GM18868 (cell line): ENCODE results near the gene XPC.
"Not testable (repeated sequence)": the region's sequence is repeated elsewhere in the genome, so short reads cannot be mapped to it uniquely, and the experiment has no call there.

Source experiments
- ATAC-seq: cut with Tn5 transposase; IDR thresholded peaks from one replicate; pipeline ENCODE4 v1.9.1; 2021; ENCODE audit warnings: mild to moderate bottlenecking, moderate library complexity; ENCODE audit not compliant: unreplicated experiment

Gene XPC

DNA sequence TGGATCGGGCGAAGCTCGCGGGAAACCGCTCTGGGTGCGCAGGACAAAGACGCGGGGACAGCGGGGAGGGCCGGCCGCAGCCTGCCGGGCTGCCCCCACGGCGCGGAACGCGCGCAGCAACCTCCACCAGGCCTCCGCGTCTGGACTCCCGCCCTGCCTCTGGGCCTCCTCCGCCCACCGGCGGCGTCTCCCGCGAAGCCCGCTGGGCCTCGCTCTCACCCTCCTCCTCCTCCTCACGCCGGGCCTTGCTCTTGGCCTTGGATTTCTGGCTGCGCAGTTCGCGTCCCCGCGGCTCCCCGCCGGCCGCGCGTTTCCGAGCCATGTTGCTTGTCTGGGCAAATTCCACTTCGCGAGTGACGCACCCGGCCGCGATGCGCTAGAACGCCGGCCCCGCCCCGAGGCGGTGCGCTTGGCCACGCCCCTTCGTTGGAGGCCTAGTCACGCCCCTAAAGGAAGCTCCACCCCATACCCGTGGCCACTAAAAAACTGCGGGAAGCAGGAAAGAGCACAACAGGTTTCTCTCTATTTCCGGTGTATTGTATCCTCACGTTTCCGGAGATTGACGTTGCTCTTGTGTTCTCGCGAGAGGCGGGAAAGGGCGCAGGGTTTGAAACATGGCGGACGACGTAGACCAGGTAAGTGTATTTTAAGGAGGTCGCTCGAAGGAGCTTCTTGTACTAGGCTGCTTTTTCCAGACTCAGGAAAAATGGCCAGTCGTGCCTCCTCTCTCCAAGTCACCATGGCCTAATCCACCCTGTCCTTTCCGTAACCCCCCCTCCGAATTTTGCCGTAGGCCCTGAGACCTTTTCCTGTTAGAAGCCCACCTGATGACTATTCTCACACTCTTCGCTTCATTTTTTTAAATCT is at the start of gene XPC, which contains the start of gene LSM3:
Gene XPC (minus strand): TSS at position 355 of the 867 bp plus-strand sequence. CDS start 33 bp downstream, at position 322.
Gene LSM3 (plus strand): TSS at position 571 of the 867 bp plus-strand sequence. CDS start 44 bp downstream, at position 615.
- ATAC-seq: peak; percentile 94

DNA sequence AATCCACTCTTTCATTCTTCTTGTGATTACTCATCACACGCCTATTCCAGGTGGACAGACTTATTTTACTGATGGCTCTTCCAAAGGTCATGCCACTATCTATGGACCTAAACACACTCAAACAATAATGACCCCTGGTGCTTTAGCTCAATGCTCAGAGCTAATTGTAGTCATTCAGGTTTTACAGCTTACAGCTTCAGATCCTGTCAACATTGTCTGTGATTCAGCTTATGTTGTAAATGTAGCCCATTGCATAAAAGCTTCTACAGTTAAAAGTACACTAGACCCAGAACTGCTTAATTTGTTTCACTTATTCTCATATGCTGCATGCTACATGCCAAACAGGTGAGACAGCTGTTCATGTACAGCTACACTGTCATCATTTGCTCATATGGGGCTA is 49.5 kb upstream of the XPC start:
- ATAC-seq: no peak

DNA sequence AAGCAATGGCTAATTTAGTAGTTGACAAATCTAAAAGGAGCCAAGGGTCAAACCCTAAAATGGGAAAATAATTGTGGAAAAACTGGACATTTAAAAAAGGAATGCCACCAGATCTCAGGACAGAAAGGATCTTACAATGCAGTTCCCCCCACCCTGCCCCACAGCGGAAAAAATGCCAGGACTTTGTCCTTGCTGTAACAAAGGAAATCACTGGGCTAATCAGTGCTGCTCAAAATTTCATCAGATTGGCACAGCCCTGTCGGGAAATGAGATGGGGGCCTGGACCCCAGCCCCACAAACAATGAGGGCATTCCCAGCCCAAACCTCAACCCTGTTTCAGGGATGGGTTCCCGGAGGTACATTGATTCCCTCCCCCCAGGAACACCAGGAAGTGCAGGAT is 48.0 kb upstream of the XPC start:
- not testable (repeated sequence) for ATAC-seq

GRCh38 chr3:14225421-14225820 is 47.0 kb upstream of the XPC start:
- ATAC-seq: no peak

DNA sequence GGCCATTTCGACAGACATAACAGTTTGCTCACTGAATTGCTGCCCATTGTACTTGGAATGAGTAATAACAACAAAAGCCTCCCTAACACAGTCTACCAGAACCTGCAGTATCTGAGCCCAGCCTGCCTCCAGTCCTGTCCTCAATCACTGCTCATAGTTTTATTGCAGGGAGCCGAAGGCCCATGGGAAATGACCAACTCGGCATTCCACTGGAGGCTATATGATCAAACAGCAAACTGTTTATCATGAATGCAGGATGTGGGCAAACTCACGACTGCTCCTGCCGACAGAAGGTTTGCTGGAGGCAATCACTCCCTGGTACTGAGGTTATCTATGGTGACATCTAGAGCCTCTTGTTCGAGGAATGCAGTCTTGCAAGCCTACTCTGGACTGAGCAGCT is 46.5 kb upstream of the XPC start:
- no peak for ATAC-seq

- ATAC-seq: peak; percentile 61
These were observed 45.2 kb upstream of the XPC start for GRCh38 chr3:14223595-14223994.

DNA sequence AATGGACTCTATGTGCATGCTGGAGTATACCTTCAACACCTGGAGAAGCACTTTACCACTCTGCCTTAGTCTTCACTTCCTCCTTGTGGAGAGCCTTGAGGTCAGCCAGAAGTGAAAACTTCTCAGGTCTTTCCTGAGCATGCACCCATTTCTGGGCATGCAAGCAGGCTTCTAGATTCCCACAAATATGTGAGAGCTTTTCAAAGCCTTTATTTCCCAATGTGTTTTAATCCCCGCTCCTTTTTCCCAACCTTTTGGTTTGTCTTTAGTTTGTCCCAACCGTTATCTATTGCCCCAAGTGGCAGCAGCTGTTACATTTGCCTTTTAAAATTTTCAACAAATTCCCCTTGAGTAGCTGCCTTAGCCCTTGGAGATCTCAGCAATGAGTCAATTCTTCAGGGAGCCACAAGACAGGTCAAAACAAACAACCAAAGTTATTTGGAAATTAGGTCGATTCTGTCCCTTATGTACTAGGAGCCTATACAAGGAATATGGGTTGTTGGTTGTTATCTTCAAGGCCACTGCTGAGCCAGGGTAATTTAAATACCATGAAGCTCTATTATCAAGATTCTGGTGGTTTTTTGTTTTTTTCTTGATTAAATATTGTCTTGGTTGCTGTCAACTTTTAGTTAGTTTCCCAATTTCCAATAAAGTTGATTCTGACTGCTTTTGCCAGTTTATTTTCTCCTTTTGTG is 44.6 kb upstream of the XPC start:
- ATAC-seq: no peak

DNA sequence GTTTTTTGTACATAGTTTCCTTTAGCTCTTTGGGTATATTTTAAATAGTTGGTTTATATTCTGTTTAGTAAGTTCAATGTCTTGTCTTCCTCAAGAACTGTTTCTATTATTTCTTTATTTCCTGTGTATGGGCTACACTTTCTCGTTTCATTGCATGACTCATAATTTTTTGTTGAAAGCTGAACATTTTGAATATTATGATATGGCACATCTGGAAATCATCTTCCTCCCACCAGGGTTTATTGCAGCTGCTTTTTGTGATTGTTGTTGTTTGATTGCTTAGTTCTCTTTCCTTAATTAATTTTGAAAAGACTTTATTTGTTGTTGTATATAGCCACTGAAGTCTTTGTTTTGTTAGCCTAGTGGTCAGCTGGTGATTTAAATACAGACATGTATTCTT is 44.1 kb upstream of the XPC start:
- no peak for ATAC-seq

- ATAC-seq: no peak
These were observed 43.5 kb upstream of the XPC start for GRCh38 chr3:14221902-14222301.

- ATAC-seq: no peak
These were observed 42.5 kb upstream of the XPC start for GRCh38 chr3:14220933-14221332.

GRCh38 chr3:14218355-14218754 is 40.0 kb upstream of the XPC start:
- ATAC-seq: no peak

- no peak for ATAC-seq
These were observed 38.1 kb upstream of the XPC start for GRCh38 chr3:14216257-14217048.

- ATAC-seq: no peak
These were observed 36.4 kb upstream of the XPC start for GRCh38 chr3:14214764-14215163.

GRCh38 chr3:14213066-14213774 is 34.8 kb upstream of the XPC start:
- ATAC-seq: no peak

GRCh38 chr3:14212032-14212431 is 33.6 kb upstream of the XPC start:
- ATAC-seq: no peak

- no peak for ATAC-seq
These were observed 33.2 kb upstream of the XPC start for GRCh38 chr3:14211621-14212020.

DNA sequence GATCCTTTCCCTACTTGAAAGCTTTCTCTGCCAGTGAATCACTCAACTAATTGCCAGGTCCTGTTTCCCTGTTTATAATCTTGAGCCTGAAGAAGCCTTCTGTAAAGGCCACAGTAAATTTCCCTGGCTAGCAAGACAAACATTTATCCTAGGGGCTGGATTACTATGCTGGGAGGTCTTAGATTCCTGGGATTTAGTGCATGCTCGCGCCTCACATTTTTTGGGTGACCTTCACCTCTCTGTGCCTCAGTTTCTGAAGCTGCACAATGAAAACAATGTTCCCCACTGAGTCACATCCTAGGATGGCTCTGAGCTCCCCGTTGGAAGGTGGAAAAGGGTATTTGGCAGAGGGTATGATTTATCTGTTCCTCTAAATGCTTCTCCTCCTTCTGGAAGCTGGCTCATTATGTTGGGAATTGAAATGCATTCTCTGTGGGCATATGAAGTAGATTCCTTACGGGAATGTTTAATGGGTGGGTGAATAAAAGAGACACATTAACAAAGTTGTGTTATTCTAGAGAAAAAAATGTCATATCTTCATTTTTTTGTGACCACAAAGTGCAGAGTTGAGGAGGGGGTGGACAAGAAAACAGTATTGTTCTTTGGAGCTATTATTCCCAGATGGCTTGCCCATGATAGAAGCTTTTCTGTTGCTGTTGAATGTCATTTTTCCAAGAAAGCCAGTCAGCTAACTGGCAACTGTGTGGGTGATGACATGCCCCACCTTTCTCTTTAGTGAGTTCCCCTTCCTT is 32.6 kb upstream of the XPC start:
- ATAC-seq: no peak

DNA sequence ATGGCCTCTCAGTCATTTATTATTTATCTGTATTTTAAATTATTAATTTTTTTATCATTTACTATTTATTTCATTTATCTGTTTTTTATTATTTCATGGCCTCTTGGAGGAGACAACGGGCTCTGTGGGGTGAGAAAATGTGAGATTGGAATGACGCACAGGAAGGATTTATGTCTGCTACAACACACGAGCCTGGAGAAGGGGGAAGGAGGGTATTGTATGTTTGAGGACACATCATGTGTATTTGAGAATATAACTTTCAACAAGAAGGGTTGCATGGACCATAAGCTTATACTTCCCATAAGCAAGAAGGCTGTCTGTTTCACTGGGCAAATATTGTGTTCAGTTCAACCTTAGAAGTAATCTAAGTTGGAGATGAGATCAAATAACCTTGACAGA is 31.9 kb upstream of the XPC start:
- ATAC-seq: no peak

DNA sequence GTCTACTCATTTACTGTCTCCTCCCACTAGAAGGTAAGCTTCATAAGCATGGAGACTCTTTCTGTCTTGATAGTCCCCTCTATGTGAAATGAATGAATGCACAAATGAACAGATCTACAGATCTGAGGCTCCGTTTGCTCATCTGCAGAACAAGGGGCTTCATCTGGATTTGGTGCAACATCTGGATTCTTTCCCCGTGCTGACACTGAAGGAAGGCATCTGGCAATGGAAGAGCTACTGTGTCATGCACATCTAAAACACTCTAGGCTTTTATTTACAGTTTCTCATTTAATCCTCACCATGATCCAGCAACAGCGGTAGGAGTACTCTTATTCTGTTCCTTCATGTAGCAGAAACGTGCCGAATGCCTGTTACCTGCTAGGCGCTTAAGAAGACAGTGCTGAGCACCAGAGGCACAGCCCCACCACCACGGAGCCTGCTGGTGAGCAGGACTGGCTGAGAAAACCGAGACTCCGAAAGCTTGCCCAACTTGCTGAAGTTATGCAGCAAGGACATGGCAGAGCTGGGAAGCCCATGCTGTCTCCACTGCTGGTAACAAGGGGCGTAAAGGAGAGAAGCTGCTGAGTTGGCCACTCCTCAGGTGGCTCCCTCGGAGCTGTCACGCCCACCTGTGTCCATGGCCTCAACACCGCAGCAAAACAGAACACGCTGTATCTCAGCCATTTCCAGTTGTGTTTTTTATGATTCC is 31.3 kb upstream of the XPC start:
- no peak for ATAC-seq
